Stomach (tissue), 9 donors: ENCODE results near the gene ZBTB49. TPM values are rescaled to one million over a fixed set of nuclear protein-coding genes. Genes with fewer than 3 reads are reported as not detected.
A peak's percentile ranks its signal among the peaks of the same experiment; 100 is the strongest.

ENCODE experiments used
- DNase-seq, 2 donors: peaks; one replicate each; pipeline versions ENCODE4 v3.0.0 to v3.0.0-alpha.2; 2013 to 2019
- H3K27ac ChIP-seq, 5 donors: fragments of 200-600 bp in 4 of 5; sonication (generic) in 4 of 5; one replicate each; pipeline ENCODE4 v1.5.1; 2013 to 2019; ENCODE audit warnings: mild to moderate bottlenecking in 1 of 5, moderate library complexity in 1 of 5
- H3K27me3 ChIP-seq, 3 donors: fragments of 200-600 bp; sonication (generic); one replicate each; pipeline ENCODE4 v1.5.1; 2017 to 2019; ENCODE audit warnings: mixed run types in 1 of 3
- H3K36me3 ChIP-seq, 4 donors: fragments of 200-600 bp; sonication (generic); 1 replicate in 3 of 4; 2 replicates in 1 of 4; pipeline ENCODE4 v1.5.1; 2016 to 2019
- H3K4me1 ChIP-seq, 4 donors: fragments of 200-600 bp; sonication (generic); one replicate each; pipeline ENCODE4 v1.5.1; 2016 to 2019
- H3K4me3 ChIP-seq, 4 donors: fragments of 200-600 bp; sonication (generic) in 3 of 4; one replicate each; pipeline ENCODE4 v1.5.1; 2016 to 2019; ENCODE audit warnings: mild to moderate bottlenecking in 1 of 4
- H3K9me3 ChIP-seq, 4 donors: fragments of 200-600 bp; sonication (generic); one replicate each; pipeline ENCODE4 v1.5.1; 2016 to 2019
- CTCF ChIP-seq, 7 experiments: fragments of 450-650 bp in 4 of 7; fragments of 200-600 bp in 3 of 7; sonication (generic) in 3 of 7; IDR thresholded peaks; one replicate each; pipeline ENCODE4 v1.5.1; 2016 to 2019; ENCODE audit warnings: antibody characterized with exemption in 7 of 7, control low read depth in 2 of 7, mild to moderate bottlenecking in 1 of 7
- EP300 ChIP-seq: sonication (generic); formaldehyde crosslinking; IDR thresholded peaks from one replicate; pipeline ENCODE4 v1.6.1; 2017; ENCODE audit warnings: antibody characterized with exemption
- POLR2A ChIP-seq, 4 donors: fragments of 450-650 bp; IDR thresholded peaks; one replicate each; pipeline ENCODE4 v1.6.1; 2016; ENCODE audit warnings: antibody characterized with exemption in 4 of 4, control low read depth in 2 of 4, mild to moderate bottlenecking in 1 of 4, moderate library complexity in 1 of 4
- POLR2AphosphoS5 ChIP-seq, 3 donors: sonication (generic); formaldehyde crosslinking; IDR thresholded peaks; one replicate each; pipeline ENCODE4 v1.6.1; 2016; ENCODE audit warnings: antibody characterized with exemption in 3 of 3
- WGBS, 5 donors: extraction: QIAGEN DNeasy Blood & Tissue Kit in 3 of 5; methylation state at CpG; one replicate each; pipeline versions ENCODE4 v1.1.5 to v1.1.7; 2013 to 2018; 5-methylcytosine and 5-hydroxymethylcytosine counted together
- intact Hi-C: fragments of 100-400 bp; cut with DNase I; formaldehyde crosslinking; loops from one replicate; pipeline ENCODE4 v1.15.1; 2023; ENCODE audit warnings: low total_unique reads
- polyA plus RNA-seq, 3 donors: library from polyadenylated mRNA; stranded (reverse); fragments of 200-250 nt; gene quantifications; one replicate each; pipeline ENCODE4 v1.2.3, GENCODE V29; 2013
- total RNA-seq, 5 donors: library from RNA; depleted of rRNA; stranded (reverse); fragments of >200 nt; gene quantifications; one replicate each; pipeline versions ENCODE4 v1.1.0 to v1.2.3, GENCODE V29; 2014 to 2016
- donor health status: healthy with polysubstance abuse.
- donor health status: Bipolar disorder and iron deficiency.
- donor health status: healthy.

Gene ZBTB49
- total and polyA plus RNA-seq, 8 donors: 0.29 to 7.6 (median 2.7) TPM; not detected in 1

GRCh38 chr4:4349867-4350266 is 59.8 kb downstream of the ZBTB49 start:
- 68 to 76% (median 71%) methylated on average over 3 of the region's 3 CpGs for WGBS, 5 donors
- H3K9me3 ChIP-seq: no peaks in the 10 kb centered on the region
- intact Hi-C loops: no loop called here
- TF ChIP-seq POLR2A (IDR thresholded peaks at IDR 0.05): no peak
- no peak for TF ChIP-seq POLR2AphosphoS5 (IDR thresholded peaks at IDR 0.05)
- TF ChIP-seq EP300: no peak
- no peak for TF ChIP-seq CTCF (IDR thresholded peaks at IDR 0.05)
- no peaks in the 10 kb centered on the region for H3K4me1 ChIP-seq
- no peak overlapping the region for H3K27ac ChIP-seq
- no peak overlapping the region for H3K4me3 ChIP-seq
- peaks cover 0 to 9% (median 5%) of the 10 kb centered on the region in 3 donors for H3K27me3 ChIP-seq
- H3K36me3 ChIP-seq: no peaks in the 10 kb centered on the region
- DNase-seq: no peak

DNA sequence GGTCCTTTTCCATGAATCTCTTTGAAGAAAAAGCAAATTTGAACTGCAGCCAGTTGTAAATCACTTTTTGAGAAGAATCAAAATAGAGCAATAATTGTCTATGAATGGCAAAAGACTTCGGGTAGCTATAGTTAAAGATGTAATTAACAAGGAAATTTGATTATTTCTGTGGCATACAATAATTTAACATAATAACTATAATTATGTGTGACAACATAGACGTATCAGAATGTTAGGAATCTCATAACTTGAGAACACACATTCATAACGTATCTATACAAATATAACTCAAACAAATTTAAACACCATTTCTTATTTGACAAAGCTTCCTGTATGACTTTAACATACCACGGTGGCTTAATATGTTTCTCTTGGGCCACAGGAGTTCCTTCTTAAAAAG is 60.9 kb downstream of the ZBTB49 start:
- Histone ChIP-seq H3K27ac (no peak overlapping the region), H3K9me3 (no peaks in the 10 kb centered on the region), H3K36me3 (no peaks in the 10 kb centered on the region), H3K27me3 (peaks cover 0 to 5% (median under 1%) of the 10 kb centered on the region in 3 donors), H3K4me1 (no peaks in the 10 kb centered on the region), H3K4me3 (no peak overlapping the region)
- intact Hi-C loops: no loop called here
- WGBS, 5 donors: 55 to 67% (median 61%) methylated on average over 4 of the region's 4 CpGs
- no peak for TF ChIP-seq POLR2AphosphoS5 (IDR thresholded peaks at IDR 0.05)
- TF ChIP-seq CTCF (IDR thresholded peaks at IDR 0.05): no peak
- no peak for TF ChIP-seq EP300
- no peak for TF ChIP-seq POLR2A (IDR thresholded peaks at IDR 0.05)
- DNase-seq: no peak

DNA sequence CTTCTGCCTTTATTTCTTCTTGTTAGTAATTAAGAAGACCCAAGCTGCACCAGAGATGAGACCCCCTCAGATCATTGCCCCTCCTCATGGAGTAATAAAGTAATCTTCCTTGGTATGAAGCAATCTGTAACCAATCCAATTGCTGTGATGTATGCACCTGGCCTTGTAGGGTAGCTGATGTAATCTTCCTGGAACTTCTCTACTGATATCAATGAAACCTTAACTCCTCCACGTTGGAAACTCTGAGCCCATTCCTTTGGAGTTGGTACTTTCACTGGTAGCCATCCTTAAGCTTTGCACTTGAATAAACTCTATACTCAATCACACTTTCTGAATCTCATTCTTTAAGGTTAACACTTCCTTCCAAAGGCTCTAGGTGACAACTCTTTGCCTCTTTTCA is 65.3 kb downstream of the ZBTB49 start:
- TF ChIP-seq CTCF (IDR thresholded peaks at IDR 0.05) (no peak), EP300 (no peak), POLR2A (IDR thresholded peaks at IDR 0.05) (no peak), POLR2AphosphoS5 (IDR thresholded peaks at IDR 0.05) (no peak)
- Histone ChIP-seq H3K36me3 (no peaks in the 10 kb centered on the region), H3K27ac (no peak overlapping the region), H3K9me3 (no peaks in the 10 kb centered on the region), H3K4me1 (no peaks in the 10 kb centered on the region), H3K4me3 (no peak overlapping the region), H3K27me3 (peaks cover 0 to 35% (median 0%) of the 10 kb centered on the region in 3 donors)
- intact Hi-C loops: no loop called here
- DNase-seq: no peak
- WGBS, 5 donors: 23 to 50% (median 45%) methylated on average over 1 of the region's 1 CpG

- H3K4me1 ChIP-seq: no peaks in the 10 kb centered on the region
- WGBS, 5 donors: 56 to 64% (median 61%) methylated on average over 26 of the region's 26 CpGs
- DNase-seq: peak in 1 of 2 donors; percentile 27
- no peaks in the 10 kb centered on the region for H3K9me3 ChIP-seq
- H3K4me3 ChIP-seq: no peak overlapping the region
- no peak overlapping the region for H3K27ac ChIP-seq
- TF ChIP-seq POLR2A (IDR thresholded peaks at IDR 0.05) (no peak), EP300 (no peak), CTCF (IDR thresholded peaks at IDR 0.05) (no peak), POLR2AphosphoS5 (IDR thresholded peaks at IDR 0.05) (no peak)
- intact Hi-C loops: no loop called here
- H3K36me3 ChIP-seq: no peaks in the 10 kb centered on the region
- H3K27me3 ChIP-seq: peaks cover 0 to 41% (median 0%) of the 10 kb centered on the region in 3 donors
Observed at GRCh38 chr4:4356106-4357041, 66.3 kb downstream of the ZBTB49 start.
